Epithelial cell of esophagus (primary cell): Measurements from ENCODE around the gene SYVN1.

ENCODE experiments used
- DNase-seq: peaks from one replicate; pipeline ENCODE4 v3.0.0; 2010; ENCODE audit warnings: low read depth
- H3K4me3 ChIP-seq: 2 replicates; pipeline ENCODE4 v1.5.1; 2011; ENCODE audit warnings: mild to moderate bottlenecking, low read length, control low read depth
- CTCF ChIP-seq: IDR thresholded peaks from 2 replicates; pipeline ENCODE4 v1.5.1; 2011; ENCODE audit warnings: low read depth, mild to moderate bottlenecking, low read length, control low read depth, inconsistent platforms; ENCODE audit not compliant: insufficient read depth; ENCODE audit errors: missing control alignments

SYVN1 gene

GRCh38 chr11:65163684-65164083, 29.4 kb upstream of the SYVN1 start:
- no peak for TF ChIP-seq CTCF
- H3K4me3 ChIP-seq = no peak overlapping the region
- no peak for DNase-seq

GRCh38 chr11:65160643-65161042, 26.3 kb upstream of the SYVN1 start:
- no peak overlapping the region for H3K4me3 ChIP-seq
- TF ChIP-seq CTCF = no peak
- DNase-seq = no peak

DNA sequence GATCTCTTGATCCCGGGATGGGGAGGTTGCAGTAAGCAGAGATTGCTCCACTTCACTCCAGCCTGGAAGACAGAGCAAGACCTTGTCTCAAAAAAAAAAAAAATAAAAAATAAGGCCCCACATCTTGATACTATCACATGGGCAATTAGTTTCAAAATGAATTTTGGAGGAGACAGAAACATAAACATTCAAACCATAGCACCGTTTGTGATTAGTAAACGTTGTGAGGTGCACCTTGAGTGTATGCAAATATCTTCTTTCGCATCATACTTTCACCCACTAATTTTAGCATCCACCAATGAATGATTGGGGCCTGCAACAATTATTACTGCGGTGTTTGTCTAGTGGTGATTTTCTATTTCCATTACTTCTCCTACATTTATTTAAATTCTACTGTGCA, 24.7 kb upstream of the SYVN1 start:
- DNase-seq = no peak
- no peak for TF ChIP-seq CTCF
- no peak overlapping the region for H3K4me3 ChIP-seq

GRCh38 chr11:65157336-65157735, 23.0 kb upstream of the SYVN1 start:
- no peak for TF ChIP-seq CTCF
- no peak overlapping the region for H3K4me3 ChIP-seq
- DNase-seq = no peak

- DNase-seq = no peak
- H3K4me3 ChIP-seq = no peak overlapping the region
- TF ChIP-seq CTCF = no peak
Observed at GRCh38 chr11:65156926-65157325, 22.6 kb upstream of the SYVN1 start.

- TF ChIP-seq CTCF = no peak
- no peak for DNase-seq
- H3K4me3 ChIP-seq = no peak overlapping the region
Observed at GRCh38 chr11:65156256-65156655, 21.9 kb upstream of the SYVN1 start.

GRCh38 chr11:65152122-65152521, 17.8 kb upstream of the SYVN1 start:
- H3K4me3 ChIP-seq = no peak overlapping the region
- no peak for TF ChIP-seq CTCF
- no peak for DNase-seq
